Body of pancreas (tissue), 4 donors: ENCODE data around the gene HSPA14. TPM values are rescaled to one million over a fixed set of nuclear protein-coding genes. Genes with fewer than 3 reads are reported as not detected.
A peak's percentile ranks its signal among the peaks of the same experiment; 100 is the strongest.

Source experiments
- ATAC-seq: fragments of 150-250 bp; one replicate; pipeline ENCODE4 v1.9.1; 2016
- DNase-seq, 4 donors: peaks; one replicate each; pipeline ENCODE4 v3.0.0-alpha.2; 2019
- H3K27ac ChIP-seq, 4 donors: fragments of 200-600 bp; sonication (generic); 1 replicate in 3 of 4; 2 replicates in 1 of 4; pipeline versions ENCODE4 v1.5.1 to v1.6.1; 2016 to 2019; ENCODE audit warnings: mild to moderate bottlenecking in 1 of 4, mixed read lengths in 1 of 4, moderate library complexity in 1 of 4
- H3K27me3 ChIP-seq, 2 donors: fragments of 200-600 bp; sonication (generic); one replicate each; pipeline ENCODE4 v1.6.0; 2016; ENCODE audit warnings: mild to moderate bottlenecking in 1 of 2
- H3K36me3 ChIP-seq, 2 donors: fragments of 200-600 bp; sonication (generic); replicated peaks in 1 of 2; 2 replicates each; pipeline ENCODE4 v1.5.1; 2016; ENCODE audit warnings: low read depth in 2 of 2; ENCODE audit not compliant: insufficient read depth in 1 of 2
- H3K4me1 ChIP-seq: fragments of 200-600 bp; sonication (generic); one replicate; pipeline ENCODE4 v1.6.0; 2016
- H3K4me3 ChIP-seq, 2 donors: fragments of 200-600 bp; sonication (generic); 1 replicate in 1 of 2; 2 replicates in 1 of 2; pipeline ENCODE4 v1.5.1; 2016 to 2019
- H3K9me3 ChIP-seq, 3 donors: fragments of 200-600 bp; sonication (generic); 1 replicate in 2 of 3; 2 replicates in 1 of 3; pipeline ENCODE4 v1.5.1; 2016
- CTCF ChIP-seq, 7 experiments: fragments of 450-650 bp in 4 of 7; fragments of 200-600 bp in 3 of 7; sonication (generic) in 3 of 7; IDR thresholded peaks; one replicate each; pipeline ENCODE4 v1.5.1; 2016 to 2019; ENCODE audit warnings: antibody characterized with exemption in 7 of 7
- POLR2A ChIP-seq, 3 donors: fragments of 450-650 bp; IDR thresholded peaks; one replicate each; pipeline ENCODE4 v1.6.1; 2016; ENCODE audit warnings: antibody characterized with exemption in 3 of 3, mild to moderate bottlenecking in 2 of 3
- WGBS, 2 donors: methylation state at CpG; one replicate each; pipeline ENCODE4 v1.1.5; 2017; 5-methylcytosine and 5-hydroxymethylcytosine counted together
- intact Hi-C: fragments of 100-400 bp; cut with DNase I; formaldehyde crosslinking; loops from one replicate; pipeline ENCODE4 v1.15.1; 2023
- total RNA-seq, 2 donors: library from RNA; depleted of rRNA; stranded (reverse); fragments of >200 nt; gene quantifications; one replicate each; pipeline ENCODE4 v1.1.0, GENCODE V29; 2016

The HSPA14 gene
- total RNA-seq, 2 donors from 2014 or later: 6.6 to 7.8 TPM

- H3K27ac ChIP-seq: no peak overlapping the region
- TF ChIP-seq CTCF (IDR thresholded peaks at IDR 0.05) (peak in 6 of 7 experiments; percentile 44 to 71 (median 61)), POLR2A (IDR thresholded peaks at IDR 0.05) (no peak)
Measured at GRCh38 chr10:14822879-14823755, 15.0 kb upstream of the HSPA14 start.

GRCh38 chr10:14823966-14824365 lies 14.1 kb upstream of the HSPA14 start:
- no peak overlapping the region for H3K27ac ChIP-seq
- H3K36me3 ChIP-seq: no peaks in the 10 kb centered on the region
- intact Hi-C loops: loop anchor here (10.0 kb wide), 1 partner anchor 319 kb away; no protein-coding TSS in a partner anchor
- H3K4me3 ChIP-seq: no peak overlapping the region
- H3K27me3 ChIP-seq: no peaks in the 10 kb centered on the region
- WGBS, 2 donors: 90 to 91% methylated on average over 3 of the region's 3 CpGs
- no peak for ATAC-seq
- H3K9me3 ChIP-seq: no peaks in the 10 kb centered on the region
- TF ChIP-seq POLR2A (IDR thresholded peaks at IDR 0.05) (no peak), CTCF (IDR thresholded peaks at IDR 0.05) (no peak)
- peaks cover 4% of the 10 kb centered on the region for H3K4me1 ChIP-seq
- no peak for DNase-seq

More at GRCh38 chr10:14822879-14823755, 15.0 kb upstream of the HSPA14 start:
- Histone ChIP-seq H3K36me3 (no peaks in the 10 kb centered on the region), H3K9me3 (no peaks in the 10 kb centered on the region), H3K4me3 (no peak overlapping the region), H3K27me3 (no peaks in the 10 kb centered on the region), H3K4me1 (peaks cover 4% of the 10 kb centered on the region)
- ATAC-seq (peak; percentile 58), DNase-seq (peak; percentile 25 to 53 (median 42))
- 24 to 29% methylated on average over 3 of the region's 3 CpGs for WGBS, 2 donors
- intact Hi-C loops: loop anchor here (10.0 kb wide), 1 partner anchor 318 kb away; no protein-coding TSS in a partner anchor

GRCh38 chr10:14826076-14826829 lies 11.9 kb upstream of the HSPA14 start:
- WGBS, 2 donors: 52 to 68% methylated on average over 1 of the region's 1 CpG

GRCh38 chr10:14833106-14833505 lies 5.0 kb upstream of the HSPA14 start:
- 59 to 77% methylated on average over 3 of the region's 3 CpGs for WGBS, 2 donors
- H3K4me1 ChIP-seq: peaks cover 16% of the 10 kb centered on the region
- H3K27me3 ChIP-seq: no peaks in the 10 kb centered on the region
- no peak overlapping the region for H3K27ac ChIP-seq
- H3K4me3 ChIP-seq: no peak overlapping the region
- H3K9me3 ChIP-seq: no peaks in the 10 kb centered on the region
- no peaks in the 10 kb centered on the region for H3K36me3 ChIP-seq
- DNase-seq (no peak), ATAC-seq (no peak)
- TF ChIP-seq POLR2A (IDR thresholded peaks at IDR 0.05) (no peak), CTCF (IDR thresholded peaks at IDR 0.05) (no peak)
- intact Hi-C loops: no loop called here

More at GRCh38 chr10:14826076-14826829, 11.9 kb upstream of the HSPA14 start:
- no peak overlapping the region for H3K4me3 ChIP-seq
- no peaks in the 10 kb centered on the region for H3K27me3 ChIP-seq
- H3K27ac ChIP-seq: no peak overlapping the region
- no peak for DNase-seq
- H3K36me3 ChIP-seq: no peaks in the 10 kb centered on the region
- H3K4me1 ChIP-seq: peaks cover 4% of the 10 kb centered on the region
- H3K9me3 ChIP-seq: no peaks in the 10 kb centered on the region
- TF ChIP-seq CTCF (IDR thresholded peaks at IDR 0.05): no peak
- intact Hi-C loops: loop anchor here (10.0 kb wide), 1 partner anchor 321 kb away; no protein-coding TSS in a partner anchor
- no peak for ATAC-seq
